Activated gamma-delta T cell treated with Interleukin-2 at 50 U/mL for 16 hours (primary cell): ENCODE results near the gene PGBD4.
"Not testable (repeated sequence)": the region's sequence is repeated elsewhere in the genome, so short reads cannot be mapped to it uniquely, and the experiment has no call there.

Experiments used
- DNase-seq: peaks from one replicate; pipeline ENCODE4 v3.0.0-alpha.2; 2020

Gene PGBD4

DNA sequence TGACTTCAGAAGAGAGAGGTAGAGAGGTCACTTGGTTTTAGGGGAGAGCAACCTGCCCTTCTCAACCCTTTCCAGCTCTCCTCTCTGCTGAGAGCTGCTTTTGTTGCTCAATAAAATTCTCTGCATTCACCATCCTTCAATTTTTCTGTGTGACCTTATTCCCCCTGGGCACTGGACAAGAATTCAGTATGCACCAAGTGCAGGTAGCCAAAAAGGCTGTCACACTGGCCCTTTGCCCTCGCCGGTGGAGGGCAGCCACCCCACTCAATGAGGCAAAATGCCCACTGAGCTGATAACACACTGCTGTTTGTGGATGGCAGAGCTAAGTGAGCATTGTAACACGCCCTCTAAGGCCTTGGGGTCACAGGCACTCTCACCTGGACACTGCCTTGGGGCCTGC is 12.9 kb downstream of the PGBD4 start:
- no peak for DNase-seq

DNA sequence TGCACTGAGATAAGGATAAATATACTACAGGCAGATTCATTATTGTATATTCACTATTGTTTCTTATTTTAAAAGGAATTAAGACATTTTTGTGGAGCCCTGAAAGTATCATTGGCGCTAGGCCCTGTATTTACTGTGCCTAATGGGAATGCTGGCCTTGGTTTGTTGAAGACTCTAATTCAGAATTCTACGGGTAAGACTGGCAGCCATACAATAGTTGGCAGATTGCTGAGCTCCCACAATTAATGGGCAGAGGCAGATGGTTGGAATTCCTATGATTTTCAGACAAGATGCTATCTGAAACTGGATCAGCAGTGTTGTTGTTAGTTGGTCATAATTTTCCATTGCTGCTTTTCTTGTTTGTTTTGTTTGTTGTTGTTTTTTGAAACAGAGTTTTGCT is 14.7 kb downstream of the PGBD4 start:
- no peak for DNase-seq

DNA sequence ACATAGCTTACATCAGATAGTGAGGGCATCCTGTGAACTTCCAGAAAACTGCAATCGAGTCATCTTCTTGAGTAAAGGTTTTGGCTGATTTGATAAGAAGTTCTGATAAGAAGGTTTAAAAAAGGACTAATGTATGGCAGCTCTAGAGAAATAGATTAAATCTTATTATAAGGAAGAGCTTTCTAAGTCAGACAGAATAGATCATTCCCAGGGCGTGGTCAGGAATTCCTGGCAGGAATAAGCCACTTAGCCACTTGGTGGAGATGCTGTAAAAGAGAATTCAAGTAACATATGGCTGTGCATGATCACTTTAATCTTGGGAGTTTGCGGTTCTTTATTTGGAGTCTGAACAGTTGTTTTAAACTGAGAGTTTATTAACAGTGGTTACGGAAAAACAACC is 17.4 kb downstream of the PGBD4 start:
- no peak for DNase-seq

DNA sequence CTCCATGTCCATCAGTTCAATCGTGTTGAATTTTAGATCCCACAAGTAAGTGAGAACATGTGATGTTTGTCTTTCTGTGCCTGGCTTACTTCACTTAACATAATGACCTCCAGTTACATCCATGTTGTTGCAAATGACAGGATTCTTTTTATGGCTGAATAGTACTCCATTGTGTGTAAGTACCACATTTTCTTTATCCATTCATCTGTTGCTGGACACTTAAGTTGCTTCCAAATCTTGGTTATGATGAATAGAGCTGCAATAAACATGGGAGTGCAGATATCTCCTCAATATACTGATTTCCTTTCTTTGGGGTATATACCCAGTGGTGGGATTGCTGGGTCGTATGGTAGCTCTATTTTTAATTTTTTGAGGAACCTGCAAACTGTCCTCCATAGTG is 18.5 kb downstream of the PGBD4 start:
- not testable (repeated sequence) for DNase-seq

DNA sequence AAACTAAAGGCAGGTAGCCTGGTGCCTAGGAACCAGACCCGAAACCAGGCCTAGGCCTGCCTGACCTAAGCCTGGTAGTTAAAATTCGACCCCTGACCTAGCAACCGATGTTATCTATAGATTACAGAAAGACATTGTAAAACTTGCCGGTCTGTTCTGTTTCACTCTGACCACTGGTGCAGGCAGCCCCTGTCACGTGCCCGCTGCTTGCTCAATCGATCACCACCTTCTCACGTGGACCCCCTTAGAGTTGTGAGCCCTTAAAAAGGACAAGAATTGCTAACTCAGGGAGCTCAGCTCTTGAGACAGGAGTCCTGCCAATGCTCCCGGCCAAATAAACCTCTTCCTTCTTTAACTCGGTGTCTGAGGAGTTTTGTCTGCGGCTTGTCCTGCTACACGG is 19.9 kb downstream of the PGBD4 start:
- DNase-seq = not testable (repeated sequence)

DNA sequence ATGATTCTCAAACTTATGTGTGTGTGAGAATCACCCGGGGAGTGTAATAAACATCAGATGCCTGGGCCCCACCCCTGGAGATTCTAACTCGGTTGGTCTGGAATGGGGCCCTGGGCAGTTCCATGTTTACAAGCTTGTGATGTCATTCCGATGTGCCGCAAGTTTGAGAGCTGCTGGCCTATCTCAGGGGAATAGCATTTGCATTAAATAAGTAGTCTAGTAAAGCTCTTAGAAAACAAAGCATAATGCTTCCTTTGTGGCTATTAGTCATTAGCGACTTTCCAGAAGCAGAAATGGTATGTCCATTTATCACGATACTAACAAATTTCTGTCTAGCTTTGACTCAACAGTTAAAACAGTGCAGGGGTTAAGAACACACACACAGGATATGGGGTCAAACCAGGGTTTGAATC is 20.9 kb downstream of the PGBD4 start:
- DNase-seq = no peak

DNA sequence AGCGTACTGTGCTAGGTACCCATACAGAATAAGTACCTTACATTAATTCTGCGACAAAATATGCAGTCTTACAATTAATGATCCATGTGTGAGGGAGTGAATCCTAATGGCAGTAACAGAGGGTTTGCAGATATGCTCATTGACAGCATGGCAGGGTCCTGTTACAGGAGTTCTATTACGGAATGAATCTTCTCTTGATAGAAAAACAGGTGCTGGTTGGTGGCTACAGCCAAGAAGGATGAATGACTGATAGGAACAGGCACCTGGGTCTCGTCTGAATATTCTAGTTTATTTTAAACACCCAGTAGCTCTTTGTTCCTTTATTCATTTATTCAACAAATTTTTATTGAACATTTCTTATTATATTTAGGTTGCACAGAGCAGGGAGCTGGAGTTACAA is 22.8 kb downstream of the PGBD4 start:
- no peak for DNase-seq

DNA sequence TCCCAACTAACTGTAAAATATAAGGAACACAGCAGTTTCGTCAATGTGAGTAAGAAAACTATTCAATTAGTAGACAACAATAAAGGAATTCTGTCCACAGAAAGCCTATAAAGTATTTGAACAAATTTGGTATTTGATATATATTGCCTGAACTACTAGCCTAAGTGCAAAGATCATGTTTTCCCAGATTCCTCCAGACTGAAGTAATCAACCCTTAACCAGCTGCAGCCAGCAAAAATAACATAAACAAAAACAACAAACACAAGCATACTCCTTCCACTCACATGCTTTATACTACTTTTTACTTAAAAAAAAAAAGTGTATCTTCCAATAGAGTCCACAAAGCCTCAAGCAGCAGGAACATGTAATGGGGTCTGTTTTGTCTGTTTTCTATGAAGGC is 24.1 kb downstream of the PGBD4 start:
- no peak for DNase-seq

DNA sequence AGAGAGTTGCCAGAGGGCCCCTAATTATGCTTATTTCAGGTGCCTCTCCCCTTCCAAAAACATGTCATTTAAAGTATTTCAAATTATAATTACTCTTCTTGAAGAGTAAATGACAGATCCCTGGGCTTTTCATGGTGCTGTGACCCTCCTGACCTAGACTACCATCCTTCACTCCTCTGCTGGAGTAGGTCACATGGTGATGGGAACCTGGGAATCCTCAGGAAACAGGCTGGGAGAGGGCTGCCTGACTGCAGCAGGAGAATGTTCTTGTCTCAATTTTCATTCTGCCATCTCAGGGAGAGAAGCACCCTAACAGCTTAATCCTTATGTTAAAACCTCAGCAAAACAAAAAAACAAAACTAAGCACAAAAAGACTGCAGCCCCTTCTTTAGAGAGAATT is 24.6 kb downstream of the PGBD4 start:
- DNase-seq = no peak

DNA sequence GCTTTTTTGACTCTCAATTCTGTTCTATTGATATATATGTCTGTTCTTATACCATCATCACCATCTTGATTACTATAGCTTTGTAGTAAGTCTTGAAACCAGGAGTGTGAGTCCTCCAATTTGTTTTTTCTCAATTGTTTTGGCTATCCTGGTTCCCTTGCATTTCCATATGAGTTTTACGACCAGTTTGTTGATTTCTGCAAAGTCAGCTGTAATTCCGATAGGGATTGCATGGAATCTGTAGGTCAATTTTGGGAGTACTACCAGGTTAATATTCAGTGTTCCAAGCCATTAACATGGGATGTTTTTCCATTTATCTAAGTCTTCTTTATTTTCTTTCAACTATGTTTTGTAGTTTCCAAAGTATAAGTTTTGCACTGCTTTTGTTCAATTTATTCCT is 27.0 kb downstream of the PGBD4 start:
- no peak for DNase-seq

DNA sequence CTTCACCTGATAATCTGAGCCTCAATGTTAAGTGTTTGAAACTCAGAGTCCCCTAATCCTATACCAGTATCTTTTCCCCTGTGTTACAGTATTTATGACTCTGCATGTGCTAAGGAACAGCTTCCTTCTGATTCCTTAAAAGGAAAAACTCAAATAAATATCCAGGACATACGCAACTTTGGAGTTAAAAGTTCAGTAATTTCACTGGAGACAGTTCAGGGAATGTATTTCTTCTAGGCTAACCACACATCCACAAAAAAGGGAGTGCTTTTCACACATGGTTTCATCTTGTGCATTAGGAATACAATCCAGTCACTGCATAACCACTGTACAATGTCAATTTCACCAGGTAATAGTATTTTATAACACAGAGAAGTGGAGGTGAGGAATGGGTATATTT is 31.0 kb downstream of the PGBD4 start:
- no peak for DNase-seq

DNA sequence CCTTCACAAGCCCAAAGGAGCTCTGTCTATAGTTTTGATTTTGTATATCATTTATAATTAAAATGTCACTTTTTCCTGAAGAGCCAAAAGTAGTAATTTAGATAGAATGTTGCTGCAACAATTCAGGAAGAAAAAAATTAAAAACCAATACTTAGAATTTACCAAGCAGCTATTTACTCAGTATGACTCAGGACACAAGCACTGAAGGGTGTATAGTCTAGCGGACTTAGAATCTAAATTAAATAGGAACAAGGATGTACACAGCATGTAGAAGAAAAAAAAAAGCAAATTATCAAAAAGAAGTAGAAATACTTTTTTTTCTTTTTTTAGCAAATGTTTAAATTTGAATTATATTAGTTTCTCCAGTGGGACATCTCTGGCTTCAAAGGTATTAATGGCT is 31.6 kb downstream of the PGBD4 start:
- DNase-seq = no peak

DNA sequence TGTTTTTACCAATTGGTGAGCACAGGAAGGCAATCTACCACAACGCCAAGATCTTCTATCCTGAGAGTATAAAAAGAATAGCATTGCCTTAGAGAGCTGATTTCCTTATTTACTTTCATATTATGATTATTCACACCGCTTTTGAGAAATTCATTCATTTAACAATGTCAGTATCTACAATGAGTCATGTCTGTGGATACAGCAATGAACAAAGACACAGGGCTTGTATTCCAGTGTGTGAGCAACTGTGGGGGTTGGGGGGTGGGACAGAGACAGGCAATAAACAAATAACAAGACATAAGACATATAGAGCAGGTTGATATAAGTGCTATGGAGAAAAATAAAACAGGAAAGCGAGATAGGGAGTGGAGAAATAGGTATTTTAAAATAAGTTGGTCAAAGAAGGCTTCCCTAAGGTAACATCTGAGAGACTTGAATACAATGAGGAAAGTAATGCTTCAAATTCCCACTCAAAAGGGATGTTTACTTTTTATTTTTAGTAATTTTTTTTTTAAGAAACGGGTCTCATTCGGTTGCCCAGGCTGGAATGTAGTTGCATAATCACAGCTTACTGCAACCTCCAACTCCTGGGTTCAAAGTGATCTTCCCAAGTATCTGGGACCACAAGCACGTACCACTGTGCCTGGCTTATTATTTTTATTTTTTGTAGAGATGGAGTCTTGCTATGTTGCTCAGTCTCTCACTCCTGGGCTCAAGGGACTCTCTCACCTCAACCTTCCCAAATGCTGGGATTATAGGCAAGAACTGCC is 45.7 kb downstream of the PGBD4 start:
- DNase-seq = no peak

DNA sequence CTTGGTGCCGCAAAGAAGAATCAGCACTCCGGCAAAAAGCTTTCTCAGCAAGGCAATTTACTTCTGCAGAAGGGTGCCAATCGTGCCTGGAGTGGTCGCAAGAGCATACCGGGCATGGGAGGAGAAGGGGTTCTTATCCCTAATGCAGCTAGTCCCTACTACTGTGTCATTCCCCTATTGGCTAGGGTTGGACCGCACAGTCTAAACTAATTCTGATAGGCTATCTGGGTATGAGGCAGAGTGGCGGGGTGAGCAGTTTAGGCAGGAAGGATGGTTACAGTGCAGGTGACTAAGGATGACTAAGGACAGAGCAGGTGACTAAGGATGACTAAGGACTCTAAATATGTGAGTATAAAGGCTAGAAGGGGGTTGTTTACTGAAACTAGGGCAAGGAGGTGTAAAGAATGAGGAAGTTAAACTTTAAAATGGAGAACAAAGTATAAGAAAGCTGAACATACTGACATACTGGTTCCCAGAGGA is 52.9 kb downstream of the PGBD4 start:
- no peak for DNase-seq

DNA sequence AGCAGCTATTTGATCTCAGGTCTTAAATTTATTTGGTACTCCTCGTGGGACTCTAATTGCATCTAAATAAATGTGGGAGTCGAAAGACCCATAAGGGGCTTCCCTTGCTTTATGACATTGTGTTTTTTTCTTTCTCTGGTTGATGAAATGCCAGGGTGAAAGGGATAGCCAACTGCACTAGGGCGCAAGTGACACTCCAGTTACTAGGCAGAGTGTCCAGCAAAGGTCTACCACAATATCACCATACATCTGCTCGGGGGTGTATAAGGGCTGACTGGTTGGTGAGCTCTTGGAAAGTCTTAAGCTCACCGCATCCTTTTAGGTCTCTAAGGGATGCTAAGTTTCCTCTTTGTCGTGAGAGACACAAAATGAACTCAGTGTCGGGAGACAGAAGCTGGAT is 54.0 kb downstream of the PGBD4 start:
- no peak for DNase-seq
